ENCODE results near the gene ARID3C. TPM values are rescaled to one million over a fixed set of nuclear protein-coding genes. Genes with fewer than 3 reads are reported as not detected.
A peak's percentile ranks its signal among the peaks of the same experiment; 100 is the strongest.

ARID3C gene
- total and polyA plus RNA-seq, 8 donors = not detected

- Histone ChIP-seq H3K27me3 (no peaks in the 10 kb centered on the region), H3K4me1 (peaks cover 18 to 26% (median 22%) of the 10 kb centered on the region in 4 donors), H3K27ac (no peak overlapping the region), H3K9me3 (no peaks in the 10 kb centered on the region), H3K36me3 (peaks cover 0 to 34% (median 15%) of the 10 kb centered on the region in 4 donors), H3K4me3 (no peak overlapping the region)
- TF ChIP-seq EP300 (IDR thresholded peaks at IDR 0.05) (no peak), POLR2AphosphoS5 (IDR thresholded peaks at IDR 0.05) (no peak), POLR2A (IDR thresholded peaks at IDR 0.05) (no peak), CTCF (IDR thresholded peaks at IDR 0.05) (no peak)
- no peak for DNase-seq
- 86 to 94% (median 89%) methylated on average over 14 of the region's 14 CpGs for WGBS, 5 donors
- intact Hi-C loops (cut with DNase I; ENCODE audit: low total_unique reads) = no loop called here
Observed at GRCh38 chr9:34658461-34658860, 29.6 kb upstream of the ARID3C start.

- no peaks in the 10 kb centered on the region for H3K27me3 ChIP-seq
- TF ChIP-seq EP300 (IDR thresholded peaks at IDR 0.05) (no peak), POLR2A (IDR thresholded peaks at IDR 0.05) (no peak), CTCF (IDR thresholded peaks at IDR 0.05) (no peak), POLR2AphosphoS5 (IDR thresholded peaks at IDR 0.05) (no peak)
- no peaks in the 10 kb centered on the region for H3K9me3 ChIP-seq
- intact Hi-C loops (cut with DNase I; ENCODE audit: low total_unique reads) = no loop called here
- DNase-seq = no peak
- peaks cover 0 to 27% (median 15%) of the 10 kb centered on the region in 4 donors for H3K36me3 ChIP-seq
- H3K4me3 ChIP-seq = no peak overlapping the region
- peaks cover 33 to 41% (median 35%) of the 10 kb centered on the region in 4 donors for H3K4me1 ChIP-seq
- no peak overlapping the region for H3K27ac ChIP-seq
- 84 to 91% (median 88%) methylated on average over 5 of the region's 5 CpGs for WGBS, 5 donors
Observed at GRCh38 chr9:34656992-34657391, 28.1 kb upstream of the ARID3C start.

- Histone ChIP-seq H3K27ac (peak overlapping the region in 4 of 5 donors; percentile 53 to 84 (median 80)), H3K36me3 (peaks cover under 1 to 11% (median 8%) of the 10 kb centered on the region in 4 donors), H3K4me3 (no peak overlapping the region), H3K9me3 (no peaks in the 10 kb centered on the region), H3K27me3 (no peaks in the 10 kb centered on the region), H3K4me1 (peaks cover 46 to 56% (median 49%) of the 10 kb centered on the region in 4 donors)
- no peak for DNase-seq
- 68 to 82% (median 79%) methylated on average over 5 of the region's 5 CpGs for WGBS, 5 donors
- TF ChIP-seq POLR2A (IDR thresholded peaks at IDR 0.05) = no peak
- no peak for TF ChIP-seq EP300 (IDR thresholded peaks at IDR 0.05)
- no peak for TF ChIP-seq CTCF (IDR thresholded peaks at IDR 0.05)
- no peak for TF ChIP-seq POLR2AphosphoS5 (IDR thresholded peaks at IDR 0.05)
- intact Hi-C loops (cut with DNase I; ENCODE audit: low total_unique reads) = no loop called here
Observed at GRCh38 chr9:34655394-34655793, 26.5 kb upstream of the ARID3C start.

GRCh38 chr9:34654323-34655051 is 25.6 kb upstream of the ARID3C start:
- WGBS, 5 donors = 20 to 43% (median 25%) methylated on average over 7 to 11 of the region's 11 CpGs
- Histone ChIP-seq H3K36me3 (peaks cover 4 to 11% (median 9%) of the 10 kb centered on the region in 4 donors), H3K9me3 (no peaks in the 10 kb centered on the region), H3K4me3 (peak overlapping the region in 1 of 4 donors; percentile 3), H3K27ac (peak overlapping the region in 4 of 5 donors; percentile 53 to 84 (median 80)), H3K27me3 (no peaks in the 10 kb centered on the region), H3K4me1 (peaks cover 46 to 56% (median 49%) of the 10 kb centered on the region in 4 donors)
- intact Hi-C loops (cut with DNase I; ENCODE audit: low total_unique reads) = no loop called here
- peak; percentile 46 to 88 for DNase-seq
- no peak for TF ChIP-seq POLR2AphosphoS5 (IDR thresholded peaks at IDR 0.05)
- TF ChIP-seq CTCF (IDR thresholded peaks at IDR 0.05) = no peak
- no peak for TF ChIP-seq POLR2A (IDR thresholded peaks at IDR 0.05)
- TF ChIP-seq EP300 (IDR thresholded peaks at IDR 0.05) = no peak
